GM18502 (cell line): ENCODE data around the gene SARS2.

ENCODE experiments used
- ATAC-seq: cut with Tn5 transposase; IDR thresholded peaks from one replicate; pipeline ENCODE4 v1.9.1; 2021; ENCODE audit warnings: mild to moderate bottlenecking; ENCODE audit not compliant: unreplicated experiment, poor library complexity

SARS2 gene

DNA sequence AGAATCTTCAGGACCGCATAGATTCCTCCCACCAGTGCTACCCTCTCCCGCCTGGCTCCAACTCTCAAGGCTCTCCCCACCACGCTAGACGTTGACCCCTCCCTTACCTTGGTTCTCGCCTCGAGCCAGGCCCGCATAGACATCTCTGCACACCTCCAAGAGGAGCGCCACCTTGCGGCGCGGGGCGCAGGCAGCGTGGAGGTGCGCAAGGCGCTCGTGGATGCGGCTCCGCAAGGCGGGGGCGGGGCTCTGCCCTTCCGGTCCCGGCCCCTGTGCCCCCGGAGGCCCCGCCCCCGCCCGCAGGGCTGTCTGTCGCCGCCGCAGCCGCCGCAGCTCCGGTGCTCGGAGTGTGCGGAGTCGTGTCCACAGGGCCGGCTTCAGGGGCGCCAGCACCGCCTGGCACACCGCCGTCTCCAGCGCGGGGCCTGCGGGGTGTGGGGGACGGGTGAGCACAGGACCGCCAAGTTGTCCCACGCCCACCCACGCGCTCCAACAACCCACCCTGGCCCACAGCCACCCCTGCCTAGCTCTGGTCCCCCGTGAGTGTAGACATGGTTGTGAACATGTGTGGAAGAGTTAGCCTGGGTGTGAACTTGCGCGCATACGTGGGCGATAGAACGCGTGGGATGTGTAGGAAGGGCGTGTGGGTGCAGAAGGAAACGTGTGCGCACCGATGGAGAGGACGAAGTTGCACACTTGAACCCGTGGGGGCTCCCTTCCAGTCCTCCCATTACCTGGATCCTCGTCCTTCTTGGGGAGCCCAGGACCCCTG, 60.5 kb downstream of the SARS2 start:
- peak; percentile 71 for ATAC-seq

DNA sequence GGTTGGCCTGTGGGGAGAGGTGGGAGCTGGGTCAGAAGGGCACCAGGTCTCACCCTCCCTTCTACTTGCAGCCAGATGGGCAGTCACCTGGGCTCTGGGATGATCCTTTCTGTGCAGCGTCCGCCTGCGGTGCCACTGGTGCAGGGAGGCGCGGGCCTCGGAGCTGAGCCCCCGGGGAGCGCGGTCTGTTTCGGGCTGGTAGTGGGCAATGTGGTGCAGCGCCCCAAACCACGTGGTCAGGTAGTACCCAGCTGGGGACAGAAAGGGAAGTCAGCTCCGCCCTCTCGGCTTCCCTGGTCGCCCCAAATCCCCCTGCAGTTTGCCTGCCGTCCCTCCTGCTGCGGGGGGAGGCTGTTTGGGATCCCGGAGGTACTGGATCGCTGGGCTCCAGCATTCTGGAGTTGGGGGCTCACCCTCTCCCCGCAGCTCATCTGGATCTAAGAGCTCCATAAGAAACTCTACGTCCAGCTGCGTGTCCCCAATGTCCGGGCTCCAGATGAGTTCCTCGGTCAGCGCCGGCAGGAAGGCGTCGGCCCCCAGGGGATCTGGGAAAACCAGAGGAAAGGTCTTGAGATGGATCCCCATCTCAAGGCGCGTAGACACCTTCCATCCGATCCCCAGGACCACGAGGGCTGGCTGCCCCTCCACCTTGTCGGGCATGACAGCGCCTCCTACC, 61.3 kb downstream of the SARS2 start:
- ATAC-seq: no peak

DNA sequence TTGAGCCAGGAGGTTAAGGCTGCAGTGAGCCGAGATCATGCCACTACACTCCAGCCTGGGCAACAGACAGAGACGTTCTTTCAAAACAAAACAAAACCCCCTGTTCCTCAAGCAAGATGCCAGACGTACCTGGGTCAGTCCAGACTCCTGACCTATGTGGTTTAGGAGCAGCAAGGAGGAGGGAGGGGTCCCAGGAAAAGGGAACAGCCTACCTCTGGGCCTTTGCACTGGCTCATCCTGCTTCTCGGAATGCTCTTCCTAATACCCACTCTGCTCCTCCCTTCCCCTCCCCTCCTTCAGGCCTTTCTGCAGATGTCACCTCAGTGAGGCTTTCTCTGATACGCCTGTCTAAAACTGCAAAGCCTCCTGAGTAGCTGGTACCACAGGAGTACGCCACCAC, 62.0 kb downstream of the SARS2 start:
- ATAC-seq: no peak

DNA sequence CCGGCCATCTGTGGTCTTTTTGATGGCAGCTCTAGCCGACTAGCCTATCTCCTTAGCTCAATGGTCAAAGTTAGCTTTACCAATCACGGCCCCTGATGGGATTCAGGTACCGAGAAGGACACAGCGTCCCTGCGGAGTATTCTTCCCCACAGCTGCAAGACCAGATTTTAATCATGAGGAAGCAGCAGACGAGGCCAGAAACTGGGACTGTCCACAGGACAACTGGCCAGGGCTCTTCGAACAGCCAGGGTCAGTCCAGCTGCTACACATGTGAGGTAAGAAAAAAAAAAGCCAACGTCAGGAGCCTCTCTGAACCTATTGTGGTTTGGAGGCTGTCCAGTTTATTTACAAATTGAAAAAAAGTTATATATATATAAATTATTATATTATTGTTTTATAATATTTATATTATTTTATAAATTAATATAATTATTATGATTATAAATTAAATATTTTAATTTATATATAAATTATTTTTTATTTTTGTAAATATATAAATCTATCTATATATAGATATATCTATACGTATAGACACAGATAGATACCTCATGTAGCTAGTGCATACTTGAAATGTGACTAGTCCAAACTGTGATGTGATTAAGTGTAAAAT, 63.3 kb downstream of the SARS2 start:
- no peak for ATAC-seq
